ENCODE data around the gene DIPK1B.
A peak's percentile ranks its signal among the peaks of the same experiment; 100 is the strongest.

Gene DIPK1B

GRCh38 chr9:136740971-136741882 is 28.9 kb downstream of the DIPK1B start:
- no peak for DNase-seq

- peak; percentile 67 to 75 for DNase-seq
Measured at GRCh38 chr9:136741883-136742571, 29.7 kb downstream of the DIPK1B start.

DNA sequence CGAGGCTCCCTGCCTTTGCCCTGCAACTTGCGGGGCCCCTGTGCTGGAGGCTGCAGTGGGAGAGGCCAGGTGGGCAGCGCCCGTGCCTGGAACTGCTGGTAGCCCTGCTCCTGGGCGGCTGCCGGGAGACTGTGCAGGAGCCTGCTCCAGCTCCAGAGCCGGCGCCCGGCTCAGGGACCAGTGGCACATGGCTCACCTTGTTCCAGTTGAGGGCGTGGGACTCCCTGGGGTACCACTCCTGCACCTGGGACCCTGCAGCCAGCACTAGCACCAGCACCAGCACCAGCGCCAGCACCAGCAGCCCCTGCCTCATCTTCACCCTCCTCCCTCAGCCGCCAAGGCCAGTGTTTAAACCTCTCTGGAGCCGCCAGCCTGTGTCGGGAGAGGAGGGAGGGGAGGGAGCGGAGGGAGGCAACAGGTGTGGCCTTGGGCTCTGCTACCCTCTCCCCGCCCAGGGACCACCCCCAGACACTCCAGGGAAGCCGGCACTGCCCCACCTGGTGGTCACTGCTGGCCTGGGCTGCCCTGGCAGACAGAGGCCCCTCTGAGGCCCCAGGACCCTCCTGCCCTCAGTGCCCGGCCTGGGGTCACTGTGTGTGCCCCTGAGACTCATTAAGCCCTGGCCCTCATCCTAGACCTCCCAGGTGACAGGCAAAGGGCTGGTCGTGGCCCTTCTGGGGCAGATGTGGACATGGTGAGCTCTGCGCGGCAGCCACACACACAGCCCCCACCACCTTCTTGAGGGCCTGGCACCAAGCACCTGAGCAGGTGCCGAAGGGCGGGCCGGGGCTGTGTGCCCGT is 30.4 kb downstream of the DIPK1B start, which contains the start of gene LCN10:
Gene LCN10 (minus strand): TSS at position 350 of the 801 bp plus-strand sequence. CDS start 37 bp downstream, at position 313.
- no peak for DNase-seq

- DNase-seq, result no peak
Measured at GRCh38 chr9:136743639-136744211, 31.4 kb downstream of the DIPK1B start.

GRCh38 chr9:136744773-136745172 is 32.4 kb downstream of the DIPK1B start:
- no peak for DNase-seq

- no peak for DNase-seq
Measured at GRCh38 chr9:136745389-136746154, 33.2 kb downstream of the DIPK1B start.

GRCh38 chr9:136746155-136746490 is 33.8 kb downstream of the DIPK1B start:
- no peak for DNase-seq

DNA sequence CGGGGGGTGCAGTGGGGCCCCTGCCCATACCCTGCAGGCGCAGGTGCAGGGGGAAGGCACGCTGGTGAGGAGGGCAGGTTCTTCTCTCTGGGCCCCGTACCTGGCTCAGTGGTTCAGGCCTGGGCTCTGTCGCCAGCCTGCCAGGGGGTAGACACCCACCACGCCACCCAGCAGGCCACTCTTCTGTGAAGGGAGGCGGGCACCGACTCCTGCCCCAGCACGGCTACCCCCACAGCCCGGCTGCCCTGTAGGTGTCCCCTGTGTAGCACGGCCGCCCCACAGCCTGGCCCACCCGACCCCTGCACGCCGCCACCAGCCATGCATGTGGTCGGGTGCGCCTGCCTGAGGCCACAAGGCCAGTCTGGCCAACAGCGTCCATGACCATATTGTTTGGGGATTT is 34.2 kb downstream of the DIPK1B start:
- no peak for DNase-seq

DNA sequence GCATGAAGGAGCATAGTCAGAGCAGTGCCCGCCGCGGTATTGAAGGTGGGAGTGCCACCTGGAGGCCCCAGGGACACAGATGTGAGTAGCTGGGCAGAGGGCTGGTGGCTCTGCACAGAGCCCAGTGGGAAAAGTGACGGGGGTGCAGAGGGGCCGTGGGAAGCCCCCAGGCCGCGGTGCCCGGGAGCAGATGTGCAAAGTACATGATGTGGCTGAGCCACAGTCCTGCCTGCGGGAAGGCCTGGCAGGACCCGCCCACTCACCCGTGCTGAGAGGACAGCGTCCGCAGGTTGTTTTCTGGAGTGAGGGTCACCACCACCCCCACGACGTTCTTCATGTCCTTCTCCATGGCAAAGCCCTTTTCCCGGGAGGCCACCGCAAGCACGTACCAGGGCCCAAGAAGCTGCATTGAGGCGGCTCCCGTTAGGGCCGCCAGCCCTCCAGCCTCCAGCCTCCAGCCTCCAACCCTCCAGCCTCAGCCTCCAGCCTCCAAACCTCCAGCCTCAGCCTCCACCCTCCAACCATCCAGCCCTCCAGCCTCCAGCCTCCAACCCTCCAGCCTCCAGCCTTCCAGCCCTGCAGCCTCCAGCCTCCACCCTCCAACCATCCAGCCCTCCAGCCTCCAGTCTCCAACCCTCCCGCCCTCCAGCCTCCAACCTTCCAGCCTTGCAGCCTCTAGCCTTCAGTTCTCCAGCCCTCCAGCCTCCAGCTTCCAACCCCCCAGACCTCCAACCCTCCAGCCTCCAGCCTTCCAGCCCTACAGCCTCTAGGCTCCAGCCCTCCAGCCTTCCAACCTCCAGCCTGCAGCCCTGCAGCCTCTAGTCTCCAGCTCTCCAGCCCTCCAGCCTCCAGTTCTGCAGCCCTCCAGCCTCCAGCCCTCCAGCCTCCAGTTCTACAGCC is 35.0 kb downstream of the DIPK1B start:
- no peak for DNase-seq

GRCh38 chr9:136748201-136748600 is 35.8 kb downstream of the DIPK1B start, which contains the start of gene LCN6:
LCN6 (minus strand) TSS chr9:136748525; CDS start chr9:136748483, 42 bp downstream.
- DNase-seq, result no peak

- DNase-seq, result no peak
Measured at GRCh38 chr9:136748666-136749611, 36.6 kb downstream of the DIPK1B start.

- DNase-seq, result no peak
Measured at GRCh38 chr9:136750526-136750925, 38.2 kb downstream of the DIPK1B start.

DNA sequence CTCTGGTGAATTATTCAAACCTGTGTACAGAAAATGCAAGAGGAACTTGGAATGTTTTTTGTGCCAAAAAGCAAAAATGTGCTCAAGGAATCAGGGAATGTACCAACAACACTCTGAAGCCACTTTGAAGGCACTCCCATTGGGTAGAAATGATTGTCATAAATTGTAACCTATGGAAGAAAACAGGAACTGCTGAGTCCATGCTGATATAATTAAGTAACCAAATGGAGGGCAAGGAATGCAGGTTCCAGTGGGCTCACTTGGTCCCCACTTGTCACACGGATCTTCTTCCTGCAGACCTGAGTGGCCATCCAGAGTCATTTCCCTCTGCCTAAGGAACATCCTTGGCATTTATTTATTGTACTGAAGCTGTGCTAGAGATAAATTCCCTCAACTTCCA is 38.9 kb downstream of the DIPK1B start:
- no peak for DNase-seq

DNA sequence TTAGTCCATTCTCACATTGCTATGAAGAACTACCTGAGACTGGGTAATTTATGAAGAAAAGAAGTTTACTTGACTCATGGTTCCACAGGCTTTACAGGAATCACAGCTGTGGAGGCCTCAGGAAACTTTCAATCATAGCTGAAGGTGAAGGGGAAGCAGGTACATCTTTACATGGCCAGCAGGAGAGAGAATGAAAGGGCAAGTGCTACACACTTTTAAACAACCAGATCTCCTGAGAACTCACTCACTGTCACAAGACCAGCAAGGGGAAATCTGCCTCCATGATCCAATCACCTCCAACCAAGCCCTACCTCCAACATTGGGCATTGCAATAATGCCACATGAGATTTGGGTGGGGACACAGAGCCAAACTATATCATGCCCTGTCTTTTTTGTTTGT is 39.4 kb downstream of the DIPK1B start:
- DNase-seq, result no peak

DNA sequence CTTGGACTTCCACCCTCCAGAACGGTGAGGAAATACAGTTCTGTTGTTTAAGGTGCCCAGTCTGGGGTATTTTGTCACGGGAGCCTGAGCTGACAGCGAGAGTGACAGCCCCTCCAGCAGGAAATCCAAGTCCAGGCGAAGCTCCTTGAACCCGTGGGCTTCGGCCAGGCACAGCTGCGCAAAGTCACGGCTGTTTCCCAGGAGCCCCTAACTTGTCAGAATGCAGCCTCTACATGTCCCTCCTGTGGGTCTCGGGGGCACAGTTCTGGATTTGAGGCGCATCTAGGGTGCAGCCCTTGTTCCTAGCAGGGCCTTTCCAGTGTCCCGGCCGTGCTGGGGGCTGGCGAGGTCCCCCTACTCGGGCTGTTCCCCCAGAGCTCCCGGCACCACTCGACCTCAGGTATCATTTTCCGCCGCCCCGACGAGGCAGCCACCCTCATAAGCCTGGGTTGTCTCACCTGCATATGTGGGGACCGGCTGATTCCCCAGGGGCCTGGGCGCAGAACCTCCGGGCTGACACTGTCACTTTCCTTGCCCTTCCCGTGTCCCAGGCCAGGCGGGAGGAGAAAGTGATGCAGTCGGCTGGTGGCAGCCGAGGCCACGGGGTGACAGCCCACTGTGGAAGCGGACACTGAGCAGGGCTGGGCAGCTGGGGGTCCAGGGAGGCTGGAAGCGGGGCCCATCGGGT is 41.1 kb downstream of the DIPK1B start:
- DNase-seq, result no peak

- no peak for DNase-seq
Measured at GRCh38 chr9:136754059-136754572, 41.7 kb downstream of the DIPK1B start.

DNA sequence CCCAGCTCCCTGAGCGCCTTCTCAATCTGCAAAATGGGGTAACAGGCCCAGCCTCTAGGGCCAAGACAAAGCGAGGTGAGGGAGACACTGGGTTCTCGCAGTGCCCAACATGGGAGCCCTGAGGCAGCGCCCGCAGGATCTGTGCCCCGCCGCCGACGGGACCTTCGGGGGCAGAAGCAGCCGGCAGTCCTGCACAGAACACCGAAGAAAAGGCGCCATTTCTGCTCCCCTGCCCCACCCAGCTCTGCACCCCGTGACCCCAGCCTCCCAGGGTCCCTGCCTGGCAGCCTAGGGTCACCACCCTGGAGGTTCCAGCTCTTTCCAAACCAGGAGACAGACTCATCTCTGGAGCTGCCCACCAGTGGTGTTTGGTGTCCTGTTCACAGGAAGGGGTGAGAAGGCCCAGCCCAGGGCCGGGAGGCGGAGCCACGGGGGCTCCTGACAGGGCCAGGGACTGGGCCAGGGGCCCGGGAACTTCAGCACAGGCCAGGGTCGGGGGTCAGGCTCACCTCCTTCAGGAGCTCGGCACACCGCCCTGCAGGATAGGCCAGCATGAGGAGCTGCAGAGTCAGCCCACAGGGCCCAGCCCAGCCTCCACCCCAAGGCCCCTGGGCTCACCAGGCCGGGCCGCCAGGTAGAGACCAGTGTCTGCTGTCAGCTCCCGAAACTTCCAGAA is 42.4 kb downstream of the DIPK1B start:
- no peak for DNase-seq
